Measurements from ENCODE around the gene MED25. TPM values are rescaled to one million over a fixed set of nuclear protein-coding genes. Genes with fewer than 3 reads are reported as not detected.

MED25 gene
- total RNA-seq, 1 experiment from 2014 or later, result 37.8 TPM

DNA sequence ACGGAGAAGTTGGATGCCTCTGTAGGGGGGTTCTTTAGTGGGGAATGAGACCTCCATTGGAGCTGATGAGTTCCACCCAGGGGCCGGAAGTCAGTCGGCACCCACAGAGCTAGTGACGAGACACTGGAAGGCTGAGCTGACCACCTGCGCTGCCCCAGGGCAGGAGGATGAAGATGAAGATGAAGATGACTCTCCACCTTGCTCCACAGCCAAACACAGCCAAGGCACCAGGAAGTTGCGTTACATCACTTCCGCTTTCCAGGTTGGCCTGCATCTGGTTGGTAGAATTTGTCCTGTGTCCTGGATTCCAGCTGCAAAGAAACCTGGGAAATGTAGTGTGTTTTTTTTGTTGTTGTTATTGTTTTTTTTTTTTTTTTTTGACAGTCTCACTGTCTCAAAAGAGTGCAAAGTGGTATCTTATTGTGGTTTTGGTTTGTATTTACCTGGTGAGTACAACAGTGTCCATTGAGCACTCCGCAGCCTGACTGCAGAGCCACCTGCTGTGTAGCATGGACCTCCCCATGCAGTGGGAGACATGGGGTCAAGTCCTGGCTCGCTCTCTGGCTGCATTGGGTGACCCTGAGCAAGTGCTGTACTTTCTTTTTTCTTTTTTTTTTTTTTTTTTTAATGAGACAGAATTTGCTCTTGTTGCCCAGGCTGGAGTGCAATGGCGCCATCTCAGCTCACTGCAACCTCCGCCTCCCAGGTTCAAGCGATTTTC, 61.3 kb downstream of the MED25 start:
- Histone ChIP-seq H3K79me2 (ENCODE audit: low read length) (peaks cover 27% of the 10 kb centered on the region), H3K9me2 (replicated peaks; ENCODE audit: insufficient read depth, low read length) (no peaks in the 10 kb centered on the region), H3K9ac (ENCODE audit: low read length) (peak overlapping the region; percentile 5; the same call in 1 of the 2 replicates), H3K4me3 (ENCODE audit: low read length) (peak overlapping the region; percentile 84), H3K4me1 (ENCODE audit: low read length) (peaks cover 25% of the 10 kb centered on the region), H3K4me2 (ENCODE audit: low read depth, low read length, poor library complexity, severe bottlenecking) (peak overlapping the region; percentile 75), H3K36me3 (ENCODE audit: insufficient read depth, low read length) (peaks cover 30% of the 10 kb centered on the region), H3K27ac (ENCODE audit: low read length) (no peak overlapping the region), H3K9me3 (ENCODE audit: low read length) (no peaks in the 10 kb centered on the region), H3K27me3 (ENCODE audit: low read length) (no peaks in the 10 kb centered on the region), H4K20me1 (ENCODE audit: insufficient read depth, low read depth, low read length) (no peaks in the 10 kb centered on the region), H2AFZ (ENCODE audit: low read length) (no peak overlapping the region)
- peak; percentile 83 for DNase-seq

DNA sequence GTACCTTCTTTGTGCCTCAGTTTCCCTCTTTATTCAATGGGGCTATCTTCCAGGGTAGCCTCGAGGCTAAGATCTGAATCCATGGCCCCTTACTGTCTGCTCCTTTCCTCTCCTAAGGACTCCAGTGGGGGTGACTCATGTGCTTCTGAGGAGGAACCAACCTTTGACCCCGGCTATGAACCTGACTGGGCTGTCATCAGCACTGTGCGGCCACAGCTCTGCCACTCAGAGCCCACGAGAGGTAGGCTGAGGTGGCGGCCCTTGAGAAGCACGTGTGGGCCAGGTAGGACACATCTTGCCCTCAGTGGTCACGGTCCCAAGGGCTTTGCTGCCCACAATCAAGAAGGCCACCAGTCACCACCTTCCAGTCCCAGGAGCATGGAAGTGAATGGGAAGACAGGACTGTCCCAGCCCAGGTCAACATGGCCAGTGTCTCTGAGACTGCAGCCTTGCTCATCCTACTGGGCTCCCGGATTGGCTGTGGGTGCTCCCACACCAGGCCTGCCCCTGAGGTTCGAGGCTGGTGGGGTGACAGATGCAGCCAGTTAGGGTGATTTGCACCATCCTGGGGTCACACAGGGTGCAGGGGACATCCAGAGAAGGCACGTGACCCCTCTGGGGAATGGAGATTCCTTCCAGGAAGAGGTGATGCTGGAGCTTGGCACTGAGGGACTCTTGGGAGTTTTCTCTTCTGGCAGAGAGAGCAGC, 62.2 kb downstream of the MED25 start:
- Histone ChIP-seq H3K4me1 (ENCODE audit: low read length) (peaks cover 18% of the 10 kb centered on the region), H3K4me3 (ENCODE audit: low read length) (no peak overlapping the region), H3K9ac (ENCODE audit: low read length) (no peak overlapping the region), H3K79me2 (ENCODE audit: low read length) (peaks cover 18% of the 10 kb centered on the region), H3K36me3 (ENCODE audit: insufficient read depth, low read length) (peaks cover 36% of the 10 kb centered on the region), H3K27ac (ENCODE audit: low read length) (no peak overlapping the region), H4K20me1 (ENCODE audit: insufficient read depth, low read depth, low read length) (no peaks in the 10 kb centered on the region), H3K27me3 (ENCODE audit: low read length) (no peaks in the 10 kb centered on the region), H3K9me2 (replicated peaks; ENCODE audit: insufficient read depth, low read length) (no peaks in the 10 kb centered on the region), H3K9me3 (ENCODE audit: low read length) (no peaks in the 10 kb centered on the region), H3K4me2 (ENCODE audit: low read depth, low read length, poor library complexity, severe bottlenecking) (no peak overlapping the region), H2AFZ (ENCODE audit: low read length) (no peak overlapping the region)
- DNase-seq, result no peak

DNA sequence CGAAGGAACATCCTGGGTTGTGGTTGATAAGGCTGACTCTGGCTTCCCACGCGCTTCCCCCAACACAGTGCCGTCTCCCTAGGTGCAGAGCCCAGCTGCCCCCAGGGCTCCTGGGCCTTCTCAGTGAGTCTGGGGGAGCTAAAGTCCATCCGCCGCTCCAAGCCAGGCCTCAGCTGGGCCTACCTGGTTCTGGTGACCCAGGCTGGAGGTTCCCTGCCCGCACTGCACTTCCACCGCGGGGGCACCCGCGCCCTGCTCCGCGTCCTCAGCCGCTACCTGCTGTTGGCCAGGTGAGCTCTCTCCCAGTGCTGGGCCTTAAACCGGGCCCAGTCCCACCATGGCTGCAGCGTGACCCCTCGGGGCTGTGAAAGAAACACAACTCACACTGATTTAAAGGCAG, 63.1 kb downstream of the MED25 start:
- H3K9me2 ChIP-seq (replicated peaks; ENCODE audit: insufficient read depth, low read length), result no peaks in the 10 kb centered on the region
- H3K27me3 ChIP-seq (ENCODE audit: low read length), result no peaks in the 10 kb centered on the region
- DNase-seq, result no peak
- H3K4me2 ChIP-seq (ENCODE audit: low read depth, low read length, poor library complexity, severe bottlenecking), result no peak overlapping the region
- peaks cover 36% of the 10 kb centered on the region for H3K36me3 ChIP-seq (ENCODE audit: insufficient read depth, low read length)
- no peaks in the 10 kb centered on the region for H3K9me3 ChIP-seq (ENCODE audit: low read length)
- peaks cover 14% of the 10 kb centered on the region for H3K4me1 ChIP-seq (ENCODE audit: low read length)
- H2AFZ ChIP-seq (ENCODE audit: low read length), result no peak overlapping the region
- no peak overlapping the region for H3K4me3 ChIP-seq (ENCODE audit: low read length)
- peaks cover 10% of the 10 kb centered on the region; the same call in 1 of the 2 replicates for H3K79me2 ChIP-seq (ENCODE audit: low read length)
- H3K9ac ChIP-seq (ENCODE audit: low read length), result no peak overlapping the region
- 0 out of 2 replicates have a peak, but pooled peaks cover 1% of the 10 kb centered on the region for H4K20me1 ChIP-seq (ENCODE audit: insufficient read depth, low read depth, low read length)
- no peak overlapping the region for H3K27ac ChIP-seq (ENCODE audit: low read length)

DNA sequence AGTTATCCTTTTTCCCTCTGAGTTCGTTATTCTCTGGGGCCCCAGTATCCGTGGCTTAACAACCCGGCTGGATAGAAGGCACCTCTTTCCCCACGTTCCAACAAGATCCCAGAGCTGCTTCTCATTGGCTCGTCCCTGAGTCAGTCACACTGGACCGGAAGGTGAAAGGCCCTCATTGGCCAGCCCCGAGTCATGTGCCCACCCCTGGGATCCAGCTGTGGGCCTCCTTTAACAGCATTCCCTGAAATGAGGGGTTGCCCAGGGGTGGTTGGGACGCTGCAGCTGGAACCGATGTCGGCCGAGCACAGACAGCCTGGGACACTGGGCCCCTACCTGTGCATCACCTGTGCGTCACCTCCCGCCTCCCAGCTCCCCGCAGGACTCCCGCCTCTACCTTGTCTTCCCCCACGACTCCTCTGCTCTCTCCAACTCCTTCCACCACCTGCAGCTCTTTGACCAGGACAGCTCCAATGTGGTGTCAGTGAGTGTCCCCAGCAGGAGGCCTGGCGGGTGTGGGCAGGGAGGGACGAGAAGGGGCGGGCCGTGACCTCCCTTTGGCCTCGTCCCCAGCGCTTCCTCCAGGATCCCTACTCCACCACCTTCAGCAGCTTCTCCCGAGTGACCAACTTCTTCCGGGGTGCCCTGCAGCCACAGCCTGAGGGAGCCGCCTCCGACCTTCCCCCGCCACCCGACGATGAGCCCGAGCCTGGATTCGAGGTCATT, 63.7 kb downstream of the MED25 start:
- H3K9me3 ChIP-seq (ENCODE audit: low read length), result no peaks in the 10 kb centered on the region
- peaks cover 14% of the 10 kb centered on the region for H3K4me1 ChIP-seq (ENCODE audit: low read length)
- no peak overlapping the region for H3K4me2 ChIP-seq (ENCODE audit: low read depth, low read length, poor library complexity, severe bottlenecking)
- H3K79me2 ChIP-seq (ENCODE audit: low read length), result peaks cover 10% of the 10 kb centered on the region; the same call in 1 of the 2 replicates
- H3K36me3 ChIP-seq (ENCODE audit: insufficient read depth, low read length), result peaks cover 36% of the 10 kb centered on the region
- no peak overlapping the region for H3K4me3 ChIP-seq (ENCODE audit: low read length)
- H2AFZ ChIP-seq (ENCODE audit: low read length), result no peak overlapping the region
- 0 out of 2 replicates have a peak, but pooled peaks cover 3% of the 10 kb centered on the region for H4K20me1 ChIP-seq (ENCODE audit: insufficient read depth, low read depth, low read length)
- no peak for DNase-seq
- no peaks in the 10 kb centered on the region for H3K27me3 ChIP-seq (ENCODE audit: low read length)
- no peaks in the 10 kb centered on the region for H3K9me2 ChIP-seq (replicated peaks; ENCODE audit: insufficient read depth, low read length)
- no peak overlapping the region for H3K9ac ChIP-seq (ENCODE audit: low read length)
- H3K27ac ChIP-seq (ENCODE audit: low read length), result no peak overlapping the region

DNA sequence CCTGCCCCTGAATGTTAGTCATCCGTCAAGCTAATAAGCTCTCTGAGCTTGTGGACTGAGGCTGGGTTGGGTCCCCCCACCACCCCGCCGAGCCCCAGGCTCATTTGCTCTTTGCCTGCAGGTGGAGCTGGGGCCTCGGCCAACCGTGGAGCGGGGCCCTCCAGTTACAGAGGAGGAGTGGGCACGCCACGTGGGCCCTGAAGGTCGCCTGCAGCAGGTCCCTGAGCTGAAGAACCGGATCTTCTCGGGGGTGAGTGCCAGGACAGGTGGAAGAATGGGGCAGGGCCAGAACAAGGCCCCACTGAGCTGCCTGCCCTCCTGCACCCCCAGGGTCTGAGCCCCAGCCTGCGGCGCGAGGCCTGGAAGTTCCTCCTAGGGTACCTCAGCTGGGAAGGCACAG, 64.6 kb downstream of the MED25 start:
- Histone ChIP-seq H3K79me2 (ENCODE audit: low read length) (peaks cover 10% of the 10 kb centered on the region; the same call in 1 of the 2 replicates), H3K4me3 (ENCODE audit: low read length) (no peak overlapping the region), H3K27me3 (ENCODE audit: low read length) (no peaks in the 10 kb centered on the region), H3K4me2 (ENCODE audit: low read depth, low read length, poor library complexity, severe bottlenecking) (no peak overlapping the region), H3K4me1 (ENCODE audit: low read length) (peaks cover 16% of the 10 kb centered on the region), H3K9me2 (replicated peaks; ENCODE audit: insufficient read depth, low read length) (no peaks in the 10 kb centered on the region), H3K36me3 (ENCODE audit: insufficient read depth, low read length) (peaks cover 36% of the 10 kb centered on the region), H2AFZ (ENCODE audit: low read length) (no peak overlapping the region), H3K9me3 (ENCODE audit: low read length) (no peaks in the 10 kb centered on the region), H3K9ac (ENCODE audit: low read length) (no peak overlapping the region), H3K27ac (ENCODE audit: low read length) (no peak overlapping the region), H4K20me1 (ENCODE audit: insufficient read depth, low read depth, low read length) (peaks cover 9% of the 10 kb centered on the region; the same call in 1 of the 2 replicates)
- DNase-seq, result no peak

DNA sequence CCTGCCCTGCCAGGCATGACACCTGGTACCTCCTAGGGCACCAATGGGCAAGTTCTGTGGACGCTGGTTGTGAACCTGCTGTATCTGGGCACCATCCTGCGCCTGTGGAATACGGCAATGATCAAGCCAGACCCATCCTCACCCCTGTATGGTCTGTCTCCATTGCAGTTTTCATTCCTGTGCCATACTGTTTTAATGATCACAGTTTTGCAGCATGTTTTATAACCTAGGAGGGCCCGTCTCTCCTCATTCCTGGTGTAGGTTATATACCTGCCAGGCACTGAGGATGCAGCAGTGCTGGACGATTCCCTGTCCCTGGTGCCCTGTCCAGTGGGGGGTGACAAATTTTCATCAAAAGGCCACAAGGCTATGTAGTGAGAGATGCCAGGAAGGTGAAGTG, 65.0 kb downstream of the MED25 start:
- H3K9ac ChIP-seq (ENCODE audit: low read length), result no peak overlapping the region
- no peak overlapping the region for H3K4me2 ChIP-seq (ENCODE audit: low read depth, low read length, poor library complexity, severe bottlenecking)
- no peaks in the 10 kb centered on the region for H3K9me3 ChIP-seq (ENCODE audit: low read length)
- peaks cover 36% of the 10 kb centered on the region for H3K36me3 ChIP-seq (ENCODE audit: insufficient read depth, low read length)
- no peak for DNase-seq
- H3K27me3 ChIP-seq (ENCODE audit: low read length), result no peaks in the 10 kb centered on the region
- peaks cover 12% of the 10 kb centered on the region; the same call in 1 of the 2 replicates for H4K20me1 ChIP-seq (ENCODE audit: insufficient read depth, low read depth, low read length)
- H3K79me2 ChIP-seq (ENCODE audit: low read length), result peaks cover 10% of the 10 kb centered on the region; the same call in 1 of the 2 replicates
- no peaks in the 10 kb centered on the region for H3K9me2 ChIP-seq (replicated peaks; ENCODE audit: insufficient read depth, low read length)
- H2AFZ ChIP-seq (ENCODE audit: low read length), result no peak overlapping the region
- peaks cover 18% of the 10 kb centered on the region for H3K4me1 ChIP-seq (ENCODE audit: low read length)
- no peak overlapping the region for H3K27ac ChIP-seq (ENCODE audit: low read length)
- no peak overlapping the region for H3K4me3 ChIP-seq (ENCODE audit: low read length)

DNA sequence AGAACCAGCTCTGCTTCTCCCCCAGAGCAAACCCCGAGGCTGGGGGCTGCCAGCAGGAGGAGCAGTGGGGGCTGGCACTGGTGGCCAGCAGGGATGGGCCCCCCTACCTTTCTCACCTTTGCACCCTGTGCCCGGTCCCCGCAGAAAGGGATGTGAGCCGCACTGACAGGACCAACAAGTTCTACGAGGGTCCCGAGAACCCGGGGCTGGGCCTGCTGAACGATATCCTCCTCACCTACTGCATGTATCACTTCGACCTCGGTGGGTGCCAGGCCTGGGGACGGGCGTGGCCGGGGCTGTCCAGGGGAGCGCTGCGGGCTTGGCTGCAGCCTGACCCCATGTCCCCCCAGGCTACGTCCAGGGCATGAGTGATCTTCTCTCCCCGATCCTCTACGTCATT, 66.0 kb downstream of the MED25 start:
- Histone ChIP-seq H3K9ac (ENCODE audit: low read length) (no peak overlapping the region), H3K79me2 (ENCODE audit: low read length) (no peaks in the 10 kb centered on the region; the same call in 1 of the 2 replicates), H3K4me2 (ENCODE audit: low read depth, low read length, poor library complexity, severe bottlenecking) (no peak overlapping the region), H3K27me3 (ENCODE audit: low read length) (no peaks in the 10 kb centered on the region), H3K27ac (ENCODE audit: low read length) (no peak overlapping the region), H3K4me3 (ENCODE audit: low read length) (no peak overlapping the region), H3K4me1 (ENCODE audit: low read length) (peaks cover 9% of the 10 kb centered on the region), H3K36me3 (ENCODE audit: insufficient read depth, low read length) (peaks cover 34% of the 10 kb centered on the region), H3K9me2 (replicated peaks; ENCODE audit: insufficient read depth, low read length) (no peaks in the 10 kb centered on the region), H4K20me1 (ENCODE audit: insufficient read depth, low read depth, low read length) (peaks cover 12% of the 10 kb centered on the region; the same call in 1 of the 2 replicates), H3K9me3 (ENCODE audit: low read length) (no peaks in the 10 kb centered on the region), H2AFZ (ENCODE audit: low read length) (no peak overlapping the region)
- DNase-seq, result no peak

DNA sequence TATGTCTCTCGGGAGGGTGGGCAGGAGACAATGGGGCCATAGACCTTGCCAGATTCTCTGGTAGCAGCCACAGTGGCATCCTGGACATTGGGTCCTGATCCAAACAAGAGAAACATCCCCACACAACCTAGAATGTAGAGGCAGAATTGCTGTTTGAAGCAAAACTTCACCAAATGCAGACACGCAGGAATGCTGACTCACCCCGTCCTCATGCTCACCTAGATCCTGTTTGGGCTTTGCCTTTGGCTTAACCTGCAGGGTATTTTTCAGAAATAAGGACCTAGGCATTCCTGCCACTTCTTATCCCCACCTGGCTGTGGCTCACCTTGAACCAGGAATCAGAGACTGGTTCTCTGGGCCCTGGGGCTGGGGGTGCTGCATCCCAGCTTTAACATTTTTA, 66.7 kb downstream of the MED25 start:
- DNase-seq, result no peak
- Histone ChIP-seq H3K27me3 (ENCODE audit: low read length) (no peaks in the 10 kb centered on the region), H3K4me3 (ENCODE audit: low read length) (no peak overlapping the region), H3K79me2 (ENCODE audit: low read length) (no peaks in the 10 kb centered on the region), H3K27ac (ENCODE audit: low read length) (no peak overlapping the region), H3K4me2 (ENCODE audit: low read depth, low read length, poor library complexity, severe bottlenecking) (no peak overlapping the region), H2AFZ (ENCODE audit: low read length) (no peak overlapping the region), H3K9me2 (replicated peaks; ENCODE audit: insufficient read depth, low read length) (no peaks in the 10 kb centered on the region), H3K4me1 (ENCODE audit: low read length) (peaks cover 8% of the 10 kb centered on the region), H4K20me1 (ENCODE audit: insufficient read depth, low read depth, low read length) (peaks cover 12% of the 10 kb centered on the region; the same call in 1 of the 2 replicates), H3K9ac (ENCODE audit: low read length) (no peak overlapping the region), H3K36me3 (ENCODE audit: insufficient read depth, low read length) (peaks cover 29% of the 10 kb centered on the region), H3K9me3 (ENCODE audit: low read length) (no peaks in the 10 kb centered on the region)

Measured in Karpas-422 (cell line).